NCI-H1048 (cell line): ENCODE results near the gene NPIPA3.
"Not testable (repeated sequence)": the region's sequence is repeated elsewhere in the genome, so short reads cannot be mapped to it uniquely, and the experiment has no call there.

Experiments
- DNase-seq: peaks from one replicate; lab custom pipeline; 2025; lab: John Stamatoyannopoulos, UW

NPIPA3 gene

GRCh38 chr16:14703156-14704011 lies at the start of gene NPIPA3:
Gene NPIPA3 (plus strand): TSS chr16:14703411. CDS start chr16:14708944, 5,533 bp downstream.
- not testable (repeated sequence) for DNase-seq

DNA sequence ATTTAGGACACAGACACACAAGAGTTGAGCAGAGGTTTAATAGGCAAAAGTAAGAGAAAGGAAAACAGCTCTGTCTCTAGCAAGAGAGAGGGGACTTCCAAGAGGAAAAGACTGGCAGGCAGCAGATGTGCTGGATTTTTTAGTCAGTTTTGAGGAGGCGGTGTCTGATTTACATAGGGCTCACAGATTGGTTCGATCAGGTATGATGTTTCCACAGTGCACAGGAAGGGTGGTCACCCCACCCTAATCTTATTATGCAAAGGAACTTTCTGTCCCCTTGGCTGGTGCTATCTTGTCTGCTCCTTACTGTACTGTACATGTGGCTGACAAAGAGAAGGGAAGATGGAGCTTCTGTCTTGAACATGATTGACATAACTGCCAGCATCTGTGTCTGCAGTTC lies 45.1 kb upstream of the NPIPA3 start:
- no peak for DNase-seq

DNA sequence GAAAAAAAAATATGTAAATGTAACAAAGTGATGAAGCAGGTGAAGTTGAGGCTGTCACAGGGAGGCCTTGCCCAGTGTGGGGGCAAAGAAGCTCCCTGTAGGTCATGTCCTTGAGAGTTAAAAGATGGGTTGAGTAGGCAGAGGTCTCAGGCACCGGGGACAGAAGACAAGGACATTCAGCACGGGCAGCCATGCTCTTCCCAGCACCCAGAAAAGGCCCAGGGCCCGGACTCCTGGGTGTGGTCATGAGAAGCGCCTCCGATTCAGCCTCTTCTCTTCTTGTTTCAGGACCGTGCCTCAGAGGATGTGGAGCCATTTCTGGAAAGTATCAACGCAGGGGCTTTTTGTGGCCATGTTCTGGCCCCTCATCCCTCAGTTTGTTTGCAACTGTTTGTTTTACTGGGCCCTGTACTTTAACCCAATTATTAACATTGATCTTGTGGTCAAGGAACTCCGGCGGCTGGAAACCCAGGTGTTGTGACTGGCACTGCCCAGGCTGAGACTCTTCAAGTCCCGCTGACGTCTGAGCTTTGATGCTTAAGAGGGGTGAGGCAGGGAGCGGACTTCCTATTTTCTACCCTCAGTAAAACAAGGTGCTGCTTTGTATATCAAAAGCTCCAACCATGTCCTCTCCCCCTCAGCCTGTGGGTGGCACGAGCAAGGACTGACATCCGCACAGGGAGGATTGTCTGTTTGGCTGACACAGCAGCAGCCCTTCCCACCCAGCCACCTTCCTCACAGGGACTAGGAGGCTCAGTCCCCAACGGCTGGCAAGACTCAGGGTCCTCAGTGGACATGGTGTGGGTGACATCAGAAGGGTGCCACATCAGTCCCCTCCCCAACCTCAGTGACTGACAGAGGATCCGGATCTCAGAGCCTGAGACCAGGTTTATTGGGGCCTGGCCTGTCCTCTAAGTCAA lies 35.6 kb upstream of the NPIPA3 start:
- no peak for DNase-seq

DNA sequence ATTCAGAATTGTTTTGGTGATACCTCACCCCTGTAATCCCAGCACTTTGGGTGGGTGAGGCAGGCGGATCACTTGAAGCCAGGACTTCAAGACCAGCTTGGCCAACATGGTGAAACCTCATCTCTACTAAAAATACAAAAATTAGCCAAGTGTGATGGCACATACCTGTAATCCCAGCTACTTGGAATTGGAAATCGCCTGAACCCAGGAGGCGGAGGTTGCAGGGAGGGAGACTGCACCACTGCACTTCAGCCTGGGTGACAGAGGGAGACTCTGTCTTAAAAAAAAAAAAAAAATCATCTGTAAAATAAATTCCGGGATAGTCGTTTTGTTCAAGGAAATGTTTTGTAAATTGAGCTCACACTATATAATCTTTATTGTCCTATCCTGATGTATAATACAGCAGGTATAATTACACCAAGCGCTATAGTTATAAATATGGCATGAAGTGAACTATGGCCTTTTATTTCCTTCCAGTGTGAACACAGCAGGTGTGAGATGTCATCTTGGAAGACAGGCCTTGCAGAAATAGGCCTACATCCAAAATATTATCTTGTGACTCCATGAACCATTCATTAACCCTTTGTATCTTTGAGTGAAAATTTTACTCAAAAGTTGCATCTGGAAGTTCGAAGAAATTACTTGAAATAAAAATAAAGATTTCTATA lies 34.5 kb upstream of the NPIPA3 start:
- DNase-seq, result no peak

DNA sequence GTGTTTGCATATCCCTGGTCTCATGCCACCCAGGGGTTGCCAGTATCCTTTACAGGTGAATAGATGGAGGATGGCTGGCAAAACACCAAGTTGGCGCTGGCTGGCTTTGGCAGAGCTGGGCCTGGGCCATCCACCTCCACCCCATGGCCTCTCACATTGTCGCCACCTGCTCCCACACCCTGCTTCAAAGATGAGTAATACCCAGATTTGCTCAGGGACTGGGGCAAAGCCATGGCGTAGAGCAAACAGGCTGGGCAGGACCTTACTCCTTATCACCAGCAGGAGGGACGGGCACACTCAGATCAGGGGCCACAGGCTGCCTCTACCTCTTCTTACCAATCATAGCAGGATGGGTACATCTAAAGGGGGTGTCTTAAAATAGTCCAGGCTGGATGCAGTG lies 33.4 kb upstream of the NPIPA3 start:
- no peak for DNase-seq

GRCh38 chr16:14672403-14672971 lies 30.7 kb upstream of the NPIPA3 start:
- DNase-seq, result no peak

GRCh38 chr16:14676633-14677032 lies 26.6 kb upstream of the NPIPA3 start:
- DNase-seq, result no peak

GRCh38 chr16:14677627-14678026 lies 25.6 kb upstream of the NPIPA3 start:
- DNase-seq, result no peak

DNA sequence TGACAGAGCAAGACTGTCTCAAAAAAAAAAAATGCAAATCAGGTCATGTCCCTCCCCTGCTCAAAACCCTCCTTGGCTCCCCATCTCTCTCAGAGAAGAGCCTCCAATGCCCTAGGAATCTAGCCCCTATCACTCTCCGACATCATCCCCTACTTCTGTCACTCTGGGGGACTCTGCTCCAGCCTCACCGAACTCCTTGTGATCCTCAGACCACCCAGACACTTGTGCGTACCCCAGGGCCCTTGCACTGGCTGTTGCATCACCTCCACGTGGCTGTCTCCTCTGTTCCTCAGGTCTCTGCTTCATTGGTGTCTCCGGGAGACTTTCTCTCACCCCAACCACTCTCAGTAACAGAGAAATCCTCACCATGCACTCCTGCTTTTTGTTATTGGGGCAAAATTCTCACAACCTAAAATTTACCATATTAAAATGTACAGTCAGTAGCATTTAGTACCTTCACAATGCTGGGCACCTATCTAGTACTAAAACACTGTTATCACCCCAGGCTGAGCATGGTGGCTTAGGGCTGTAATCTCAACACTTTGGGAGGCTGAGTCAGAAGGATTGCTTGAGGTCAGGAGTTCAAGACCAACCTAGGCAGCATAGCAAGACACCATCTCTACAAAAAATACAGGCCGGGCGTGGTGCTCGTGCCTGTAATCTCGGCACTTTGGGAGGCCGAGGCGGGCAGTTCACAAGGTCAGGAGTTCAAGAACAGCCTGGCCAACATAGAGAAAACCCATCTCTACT lies 24.3 kb upstream of the NPIPA3 start:
- no peak for DNase-seq

GRCh38 chr16:14680396-14680795 lies 22.8 kb upstream of the NPIPA3 start:
- DNase-seq, result not testable (repeated sequence)

- DNase-seq, result no peak
These were observed 22.1 kb upstream of the NPIPA3 start for GRCh38 chr16:14681115-14681514.

DNA sequence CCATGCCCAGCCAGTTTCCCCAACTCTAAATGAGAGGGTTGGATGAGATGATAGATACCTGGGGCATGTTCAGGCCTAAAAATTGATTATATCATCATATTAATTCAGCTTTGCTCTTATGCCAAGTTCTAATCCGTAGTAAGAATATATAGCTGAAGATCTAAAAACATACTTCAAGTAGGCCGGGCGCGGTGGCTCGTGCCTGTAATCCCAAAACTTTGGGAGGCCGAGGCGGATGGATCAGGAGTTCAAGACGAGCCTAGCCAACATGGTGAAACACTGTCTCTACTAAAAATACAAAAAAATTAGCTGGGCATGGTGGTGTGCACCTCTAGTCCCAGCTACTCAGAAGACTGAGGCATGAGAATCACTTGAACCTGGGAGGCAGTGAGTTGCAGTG lies 21.1 kb upstream of the NPIPA3 start:
- DNase-seq, result no peak

GRCh38 chr16:14685870-14686793 lies 17.1 kb upstream of the NPIPA3 start:
- not testable (repeated sequence) for DNase-seq

DNA sequence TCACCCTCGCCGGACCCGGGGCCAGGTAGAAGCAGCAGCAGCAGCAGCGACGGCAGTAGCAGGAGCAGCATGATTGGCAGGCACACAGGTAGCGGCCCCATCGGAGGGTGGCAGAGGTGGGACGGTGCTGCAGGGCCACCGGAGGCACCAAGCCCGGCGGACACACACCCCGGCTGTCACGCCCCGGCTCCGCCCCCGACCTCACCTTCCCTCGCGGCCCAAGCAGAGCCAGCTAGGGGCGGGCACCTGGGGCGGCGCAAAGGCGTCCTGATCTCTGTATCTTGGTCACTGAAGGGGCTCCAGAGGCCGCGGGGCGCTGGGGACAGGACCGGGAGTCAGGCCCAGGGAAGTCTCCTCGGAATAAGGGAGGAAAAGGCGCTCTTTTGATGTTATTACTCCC lies 9.1 kb upstream of the NPIPA3 start, which contains the start of gene PLA2G10:
PLA2G10 (minus strand) TSS at position 180 of the 400 bp plus-strand sequence; CDS start at position 101, 79 bp downstream.
- not testable (repeated sequence) for DNase-seq

GRCh38 chr16:14701859-14702258 lies 1.4 kb upstream of the NPIPA3 start:
- DNase-seq, result not testable (repeated sequence)

- not testable (repeated sequence) for DNase-seq
These were observed 539 bp upstream of the NPIPA3 start for GRCh38 chr16:14702672-14703071.

GRCh38 chr16:14733233-14733632 lies 30.0 kb downstream of the NPIPA3 start:
- DNase-seq, result not testable (repeated sequence)

- DNase-seq, result not testable (repeated sequence)
These were observed 37.7 kb downstream of the NPIPA3 start for GRCh38 chr16:14740832-14741385.

DNA sequence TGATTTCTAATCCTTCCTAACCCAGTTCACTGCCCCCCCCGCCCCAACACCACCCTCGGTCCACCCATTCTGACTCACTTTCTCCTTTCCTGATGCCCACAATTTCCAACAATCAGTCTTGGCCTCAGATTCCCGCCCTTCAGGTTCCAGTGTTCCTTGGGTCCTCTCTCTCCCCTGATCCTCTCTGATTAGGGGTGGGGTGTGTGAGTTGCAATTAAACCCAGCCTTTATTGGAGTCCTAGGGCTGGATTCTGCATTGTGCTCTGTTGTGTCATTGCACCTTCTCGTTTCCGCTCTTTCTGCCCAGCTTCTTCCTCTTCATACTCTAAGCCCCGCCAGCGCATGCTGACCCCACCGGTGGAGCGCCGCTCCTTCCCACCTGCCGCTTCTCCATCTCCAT lies 38.6 kb downstream of the NPIPA3 start:
- DNase-seq, result not testable (repeated sequence)
